ENCODE measurements around the gene SMOC1.

The SMOC1 gene

DNA sequence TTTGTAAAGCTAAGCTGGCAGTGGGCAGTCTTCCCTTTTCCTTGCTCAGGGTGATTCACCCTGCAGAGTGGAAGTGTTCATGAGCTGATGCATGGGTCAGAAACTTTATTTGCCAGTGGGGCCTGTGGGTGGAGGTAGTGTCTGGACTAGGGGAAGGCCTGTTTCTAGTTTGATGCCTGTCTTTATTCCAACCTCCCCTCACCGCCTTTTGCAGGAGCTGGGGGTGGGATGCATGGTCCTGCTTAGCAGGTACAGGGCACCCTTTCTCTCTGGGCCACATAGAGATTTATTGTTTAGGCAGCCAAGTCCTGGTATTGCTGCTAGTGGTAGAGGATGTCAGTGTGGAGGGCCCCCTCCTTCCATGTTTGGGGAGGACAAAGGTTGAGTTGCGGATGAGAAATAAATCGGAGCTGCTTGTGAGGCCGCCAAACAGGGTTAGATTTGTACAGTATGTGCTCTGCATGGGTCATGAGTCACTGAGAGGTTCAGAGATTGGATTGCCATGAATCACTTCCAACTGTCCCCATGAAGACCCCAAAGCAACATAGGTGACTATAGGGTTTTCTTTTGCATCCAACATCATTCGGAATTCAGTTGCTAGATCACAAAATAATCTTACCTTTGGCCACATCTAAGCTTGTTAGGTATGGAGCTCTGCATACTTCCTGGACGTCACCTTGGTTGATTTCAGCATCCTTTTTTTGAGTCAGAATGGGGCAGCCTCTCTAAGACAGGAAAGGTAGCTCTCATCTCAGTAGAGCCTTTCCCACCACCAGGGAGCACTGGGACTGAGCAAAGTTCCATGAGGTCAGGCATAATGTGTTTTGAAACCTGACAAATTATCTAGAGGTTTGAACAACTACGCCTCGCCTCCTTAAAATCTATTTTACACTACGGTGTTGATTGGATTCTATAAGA lies 8.8 kb downstream of the SMOC1 start:
- Histone ChIP-seq H3K18ac (ENCODE audit: low read length) (peak overlapping the region; percentile 8), H3K4me1 (ENCODE audit: control insufficient read depth in 2 of 2, insufficient read depth in 1 of 2, low read depth in 1 of 2, low read length in 2 of 2) (peaks cover 0 to 2% of the 10 kb centered on the region in 2 donors), H3K23ac (ENCODE audit: low read depth, low read length, poor library complexity) (no peak overlapping the region), H3K14ac (ENCODE audit: low read length) (no peak overlapping the region), H3K4me2 (ENCODE audit: insufficient read depth, low read length, poor library complexity, severe bottlenecking) (no peak overlapping the region), H2BK15ac (ENCODE audit: low read length) (no peak overlapping the region), H3K9ac (ENCODE audit: low read depth, low read length, poor library complexity) (no peak overlapping the region), H3K4me3 (ENCODE audit: low read length in 2 of 2) (no peak overlapping the region), H3K27ac (replicated peaks; ENCODE audit: low read length) (no peak overlapping the region), H3K4ac (ENCODE audit: low read length) (no peak overlapping the region), H3K9me3 (replicated peaks in 1 of 2; ENCODE audit: control insufficient read depth in 2 of 2, insufficient read depth in 1 of 2, low read depth in 1 of 2, low read length in 2 of 2) (peaks cover 4 to 46% of the 10 kb centered on the region in 2 donors), H2BK120ac (ENCODE audit: low read depth, low read length) (no peak overlapping the region), H2BK12ac (ENCODE audit: low read length) (no peak overlapping the region), H2AK5ac (ENCODE audit: low read depth, low read length) (no peak overlapping the region), H2AFZ (ENCODE audit: low read length) (no peak overlapping the region), H3K36me3 (replicated peaks in 1 of 2; ENCODE audit: control insufficient read depth in 2 of 2, insufficient read depth in 2 of 2, low read length in 2 of 2) (peaks cover 5 to 47% of the 10 kb centered on the region in 2 donors), H3K27me3 (ENCODE audit: control insufficient read depth in 3 of 3, insufficient read depth in 3 of 3, low read depth in 1 of 3, low read length in 3 of 3) (no peaks in the 10 kb centered on the region), H2BK5ac (ENCODE audit: low read length) (no peak overlapping the region), H4K91ac (ENCODE audit: low read depth, low read length, poor library complexity) (no peak overlapping the region), H4K8ac (ENCODE audit: low read depth, low read length) (no peak overlapping the region), H3K79me1 (ENCODE audit: low read depth, low read length) (peaks cover 4% of the 10 kb centered on the region)
- WGBS, 2 donors (ENCODE audit: extremely low coverage in 2 of 2, insufficient read length in 2 of 2, insufficient replicate concordance in 1 of 2): no CpG with 5 or more reads among the region's 9 CpGs
- DNase-seq (ENCODE audit: low spot score): no peak

DNA sequence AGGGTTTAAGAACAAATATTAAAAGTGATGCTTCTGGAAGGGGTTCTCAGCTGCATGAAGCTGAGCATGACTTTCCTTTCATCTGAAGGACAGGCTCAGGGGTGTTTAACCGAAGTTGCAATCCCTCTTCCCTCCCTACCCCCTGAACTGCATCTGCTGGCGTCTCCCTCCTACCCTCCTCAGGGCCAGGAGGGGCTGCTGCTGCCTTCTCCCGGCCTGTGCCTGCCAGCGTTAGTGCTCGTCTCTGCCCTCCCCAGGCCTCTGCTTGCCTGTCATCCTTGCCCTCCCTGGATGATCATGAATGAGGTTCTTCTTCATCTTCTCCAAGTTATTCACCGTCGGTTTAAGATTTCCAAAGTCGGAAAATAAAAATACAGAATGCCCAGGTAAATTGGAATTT lies 12.2 kb downstream of the SMOC1 start:
- Histone ChIP-seq H2AK5ac (ENCODE audit: low read depth, low read length) (no peak overlapping the region), H3K23ac (ENCODE audit: low read depth, low read length, poor library complexity) (no peak overlapping the region), H3K4me2 (ENCODE audit: insufficient read depth, low read length, poor library complexity, severe bottlenecking) (no peak overlapping the region), H2AFZ (ENCODE audit: low read length) (no peak overlapping the region), H3K79me1 (ENCODE audit: low read depth, low read length) (peaks cover 4% of the 10 kb centered on the region), H2BK15ac (ENCODE audit: low read length) (no peak overlapping the region), H3K27ac (replicated peaks; ENCODE audit: low read length) (no peak overlapping the region), H3K4me1 (ENCODE audit: control insufficient read depth in 2 of 2, insufficient read depth in 1 of 2, low read depth in 1 of 2, low read length in 2 of 2) (no peaks in the 10 kb centered on the region), H2BK12ac (ENCODE audit: low read length) (no peak overlapping the region), H2BK5ac (ENCODE audit: low read length) (no peak overlapping the region), H3K4me3 (ENCODE audit: low read length in 2 of 2) (no peak overlapping the region), H3K36me3 (replicated peaks in 1 of 2; ENCODE audit: control insufficient read depth in 2 of 2, insufficient read depth in 2 of 2, low read length in 2 of 2) (peaks cover 12 to 62% of the 10 kb centered on the region in 2 donors), H4K91ac (ENCODE audit: low read depth, low read length, poor library complexity) (no peak overlapping the region), H2BK120ac (ENCODE audit: low read depth, low read length) (no peak overlapping the region), H3K18ac (ENCODE audit: low read length) (no peak overlapping the region), H3K9me3 (replicated peaks in 1 of 2; ENCODE audit: control insufficient read depth in 2 of 2, insufficient read depth in 1 of 2, low read depth in 1 of 2, low read length in 2 of 2) (peaks cover 9 to 63% of the 10 kb centered on the region in 2 donors), H4K8ac (ENCODE audit: low read depth, low read length) (no peak overlapping the region), H3K9ac (ENCODE audit: low read depth, low read length, poor library complexity) (peak overlapping the region; percentile 15), H3K27me3 (ENCODE audit: control insufficient read depth in 3 of 3, insufficient read depth in 3 of 3, low read depth in 1 of 3, low read length in 3 of 3) (no peaks in the 10 kb centered on the region), H3K4ac (ENCODE audit: low read length) (no peak overlapping the region), H3K14ac (ENCODE audit: low read length) (no peak overlapping the region)
- WGBS, 2 donors (ENCODE audit: extremely low coverage in 2 of 2, insufficient read length in 2 of 2, insufficient replicate concordance in 1 of 2): no CpG with 5 or more reads among the region's 8 CpGs
- DNase-seq (ENCODE audit: low spot score): no peak

DNA sequence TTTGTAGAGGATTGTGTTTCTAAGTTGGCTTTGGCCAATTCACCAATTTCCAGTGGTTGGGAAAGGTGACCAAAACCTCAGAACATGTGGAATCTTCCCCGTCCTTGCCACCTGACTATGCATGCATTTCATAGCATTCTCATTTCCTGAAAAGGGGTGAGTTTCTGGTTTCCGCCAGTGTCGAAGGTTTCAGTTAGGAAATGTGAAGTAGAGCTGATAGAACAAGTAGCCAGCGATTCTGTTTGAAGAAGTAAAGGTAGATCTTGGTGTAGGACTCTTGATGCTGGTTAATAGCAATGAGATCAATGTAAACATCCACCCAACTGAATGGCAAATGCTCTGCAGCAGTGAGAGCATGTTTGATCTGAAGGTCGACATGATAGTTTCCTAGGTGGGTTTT lies 15.9 kb downstream of the SMOC1 start:
- H2AFZ ChIP-seq (ENCODE audit: low read length): no peak overlapping the region
- H2BK15ac ChIP-seq (ENCODE audit: low read length): no peak overlapping the region
- no peak overlapping the region for H2BK12ac ChIP-seq (ENCODE audit: low read length)
- H3K36me3 ChIP-seq (replicated peaks in 1 of 2; ENCODE audit: control insufficient read depth in 2 of 2, insufficient read depth in 2 of 2, low read length in 2 of 2): peaks cover 20 to 63% of the 10 kb centered on the region in 2 donors
- no peak overlapping the region for H2AK5ac ChIP-seq (ENCODE audit: low read depth, low read length)
- no peak overlapping the region for H3K4me3 ChIP-seq (ENCODE audit: low read length in 2 of 2)
- no CpG with 5 or more reads among the region's 5 CpGs for WGBS, 2 donors (ENCODE audit: extremely low coverage in 2 of 2, insufficient read length in 2 of 2, insufficient replicate concordance in 1 of 2)
- H3K9ac ChIP-seq (ENCODE audit: low read depth, low read length, poor library complexity): no peak overlapping the region
- no peak overlapping the region for H2BK120ac ChIP-seq (ENCODE audit: low read depth, low read length)
- H3K14ac ChIP-seq (ENCODE audit: low read length): no peak overlapping the region
- H3K9me3 ChIP-seq (replicated peaks in 1 of 2; ENCODE audit: control insufficient read depth in 2 of 2, insufficient read depth in 1 of 2, low read depth in 1 of 2, low read length in 2 of 2): peaks cover 19 to 77% of the 10 kb centered on the region in 2 donors
- H3K27ac ChIP-seq (replicated peaks; ENCODE audit: low read length): no peak overlapping the region
- H3K27me3 ChIP-seq (ENCODE audit: control insufficient read depth in 3 of 3, insufficient read depth in 3 of 3, low read depth in 1 of 3, low read length in 3 of 3): no peaks in the 10 kb centered on the region
- H3K18ac ChIP-seq (ENCODE audit: low read length): no peak overlapping the region
- H3K4me2 ChIP-seq (ENCODE audit: insufficient read depth, low read length, poor library complexity, severe bottlenecking): no peak overlapping the region
- no peak for DNase-seq (ENCODE audit: low spot score)
- H3K23ac ChIP-seq (ENCODE audit: low read depth, low read length, poor library complexity): no peak overlapping the region
- H4K8ac ChIP-seq (ENCODE audit: low read depth, low read length): no peak overlapping the region
- no peaks in the 10 kb centered on the region for H3K79me1 ChIP-seq (ENCODE audit: low read depth, low read length)
- no peaks in the 10 kb centered on the region for H3K4me1 ChIP-seq (ENCODE audit: control insufficient read depth in 2 of 2, insufficient read depth in 1 of 2, low read depth in 1 of 2, low read length in 2 of 2)
- no peak overlapping the region for H4K91ac ChIP-seq (ENCODE audit: low read depth, low read length, poor library complexity)
- H2BK5ac ChIP-seq (ENCODE audit: low read length): no peak overlapping the region
- H3K4ac ChIP-seq (ENCODE audit: low read length): no peak overlapping the region

DNA sequence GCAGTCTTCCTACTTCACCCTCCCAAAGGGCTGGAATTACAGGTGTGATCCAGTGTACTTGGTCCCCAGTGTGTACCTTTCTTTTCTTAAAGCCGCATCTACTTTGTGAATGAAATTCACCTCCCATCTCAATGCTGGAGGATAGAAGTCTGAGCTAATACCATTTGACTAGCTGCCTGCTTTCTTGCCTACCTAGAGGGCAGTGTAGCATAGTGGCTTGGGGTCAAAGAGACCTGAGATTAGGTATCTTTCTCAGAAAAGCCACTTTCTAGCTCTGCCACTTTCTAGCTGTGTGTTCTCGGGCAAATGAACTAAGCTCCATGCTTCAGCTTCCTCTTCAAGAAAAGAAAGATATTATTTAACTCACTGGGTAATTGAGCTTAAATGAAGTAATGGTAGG lies 16.9 kb downstream of the SMOC1 start:
- Histone ChIP-seq H3K4me2 (ENCODE audit: insufficient read depth, low read length, poor library complexity, severe bottlenecking) (no peak overlapping the region), H2AFZ (ENCODE audit: low read length) (no peak overlapping the region), H2BK5ac (ENCODE audit: low read length) (no peak overlapping the region), H3K9me3 (replicated peaks in 1 of 2; ENCODE audit: control insufficient read depth in 2 of 2, insufficient read depth in 1 of 2, low read depth in 1 of 2, low read length in 2 of 2) (peaks cover 19 to 78% of the 10 kb centered on the region in 2 donors), H3K27me3 (ENCODE audit: control insufficient read depth in 3 of 3, insufficient read depth in 3 of 3, low read depth in 1 of 3, low read length in 3 of 3) (no peaks in the 10 kb centered on the region), H3K36me3 (replicated peaks in 1 of 2; ENCODE audit: control insufficient read depth in 2 of 2, insufficient read depth in 2 of 2, low read length in 2 of 2) (peaks cover 20 to 59% of the 10 kb centered on the region in 2 donors), H3K79me1 (ENCODE audit: low read depth, low read length) (no peaks in the 10 kb centered on the region), H3K4me3 (ENCODE audit: low read length in 2 of 2) (no peak overlapping the region), H4K91ac (ENCODE audit: low read depth, low read length, poor library complexity) (no peak overlapping the region), H3K23ac (ENCODE audit: low read depth, low read length, poor library complexity) (no peak overlapping the region), H3K14ac (ENCODE audit: low read length) (no peak overlapping the region), H3K9ac (ENCODE audit: low read depth, low read length, poor library complexity) (no peak overlapping the region), H2BK120ac (ENCODE audit: low read depth, low read length) (no peak overlapping the region), H3K4me1 (ENCODE audit: control insufficient read depth in 2 of 2, insufficient read depth in 1 of 2, low read depth in 1 of 2, low read length in 2 of 2) (no peaks in the 10 kb centered on the region), H3K27ac (replicated peaks; ENCODE audit: low read length) (no peak overlapping the region), H2BK15ac (ENCODE audit: low read length) (no peak overlapping the region), H3K4ac (ENCODE audit: low read length) (no peak overlapping the region), H2BK12ac (ENCODE audit: low read length) (no peak overlapping the region), H3K18ac (ENCODE audit: low read length) (no peak overlapping the region), H4K8ac (ENCODE audit: low read depth, low read length) (no peak overlapping the region), H2AK5ac (ENCODE audit: low read depth, low read length) (no peak overlapping the region)
- no CpG with 5 or more reads among the region's 2 CpGs for WGBS, 2 donors (ENCODE audit: extremely low coverage in 2 of 2, insufficient read length in 2 of 2, insufficient replicate concordance in 1 of 2)
- no peak for DNase-seq (ENCODE audit: low spot score)

Measured in neuronal stem cell (in vitro differentiated cells).